IMR-90 (cell line): ENCODE measurements around the gene METTL17. TPM values are rescaled to one million over a fixed set of nuclear protein-coding genes. Genes with fewer than 3 reads are reported as not detected.

Experiments
- ATAC-seq: fragments of 200-7000 bp; cut with Tn5 transposase; 2 replicates; pipeline ENCODE4 v1.9.1; 2020; ENCODE audit warnings: low read depth, mild to moderate bottlenecking, moderate library complexity
- BruUV-seq: library from RNA; stranded (reverse); fragments of 400-500 nt; replicated peaks from 2 replicates; lab custom pipeline; 2021; lab: Mats Ljungman, UMichigan
- CTCF ChIA-PET: fragments of 300-600 bp; formaldehyde crosslinking; extraction: SDS; loops from one replicate; lab custom pipeline; 2021; ENCODE audit warnings: antibody characterized with exemption; lab: Yijun Ruan, JAX
- POLR2A ChIA-PET: fragments of 300-600 bp; sonication (Branson Sonifier 250); formaldehyde crosslinking; loops from one replicate; lab custom pipeline; 2022; ENCODE audit warnings: antibody characterized with exemption; ENCODE audit not compliant: unreplicated experiment; lab: Charles Lee
- DNase-seq: peaks from one replicate; pipeline ENCODE4 v3.0.0; 2013
- H2AFZ ChIP-seq: replicated peaks from 2 replicates; pipeline ENCODE3; 2013; ENCODE audit warnings: low read length, mild to moderate bottlenecking; ENCODE audit not compliant: poor library complexity
- H2AK5ac ChIP-seq: 2 replicates; pipeline ENCODE4 v1.6.1; 2013; ENCODE audit warnings: low read depth, low read length, inconsistent platforms
- H2AK9ac ChIP-seq: replicated peaks from 2 replicates; pipeline ENCODE3; 2013; ENCODE audit warnings: mild to moderate bottlenecking, low read depth, low read length, moderate library complexity; ENCODE audit not compliant: poor library complexity
- H2BK120ac ChIP-seq: 2 replicates; pipeline ENCODE4 v1.6.1; 2013; ENCODE audit warnings: low read depth, low read length, inconsistent platforms
- H2BK15ac ChIP-seq: 3 replicates; pipeline ENCODE4 v1.6.1; 2013; ENCODE audit warnings: low read depth, low read length, inconsistent platforms
- H2BK20ac ChIP-seq: 2 replicates; pipeline ENCODE4 v1.6.1; 2013; ENCODE audit warnings: low read depth, mild to moderate bottlenecking, inconsistent platforms, low read length, moderate library complexity
- H2BK5ac ChIP-seq: 2 replicates; pipeline ENCODE4 v1.6.1; 2013; ENCODE audit warnings: mild to moderate bottlenecking, low read depth, low read length, inconsistent platforms; ENCODE audit not compliant: poor library complexity, severe bottlenecking
- H3K14ac ChIP-seq: replicated peaks from 2 replicates; pipeline ENCODE4 v1.6.1; 2013; ENCODE audit warnings: low read depth, low read length, inconsistent platforms
- H3K18ac ChIP-seq: 2 replicates; pipeline ENCODE4 v1.6.1; 2013; ENCODE audit warnings: low read depth, low read length, control low read depth
- H3K23ac ChIP-seq: 2 replicates; pipeline ENCODE4 v1.6.1; 2013; ENCODE audit warnings: low read depth, low read length, inconsistent platforms
- H3K27ac ChIP-seq: 2 replicates; pipeline ENCODE4 v1.5.1; 2013; ENCODE audit warnings: mild to moderate bottlenecking, control low read depth, low read length; ENCODE audit not compliant: insufficient read depth
- H3K27me3 ChIP-seq: 2 replicates; pipeline ENCODE4 v1.6.1; 2013; ENCODE audit warnings: low read length; ENCODE audit not compliant: control insufficient read depth, insufficient read depth
- H3K36me3 ChIP-seq: 2 replicates; pipeline ENCODE4 v1.6.1; 2013; ENCODE audit warnings: low read length, mixed read lengths; ENCODE audit not compliant: control insufficient read depth, insufficient read depth
- H3K4ac ChIP-seq: 2 replicates; pipeline ENCODE4 v1.6.1; 2013; ENCODE audit warnings: low read depth, low read length, inconsistent platforms
- H3K4me1 ChIP-seq: 2 replicates; pipeline ENCODE4 v1.6.1; 2013; ENCODE audit warnings: low read length, mixed read lengths; ENCODE audit not compliant: control insufficient read depth, insufficient read depth
- H3K4me2 ChIP-seq: 2 replicates; pipeline ENCODE4 v1.6.1; 2013; ENCODE audit warnings: low read depth, mild to moderate bottlenecking, control low read depth, low read length, moderate library complexity
- H3K4me3 ChIP-seq: 2 replicates; pipeline ENCODE4 v1.5.1; 2013; ENCODE audit warnings: low read depth, mild to moderate bottlenecking, control low read depth, low read length, moderate library complexity; ENCODE audit not compliant: insufficient read depth
- H3K56ac ChIP-seq: 2 replicates; pipeline ENCODE4 v1.6.1; 2013; ENCODE audit warnings: low read length, inconsistent platforms; ENCODE audit not compliant: insufficient read depth; ENCODE audit errors: extremely low read depth
- H3K79me1 ChIP-seq, 2 experiments: 2 replicates each; pipeline ENCODE4 v1.6.1; 2013; ENCODE audit warnings: low read length in 2 of 2, inconsistent platforms in 1 of 2, low read depth in 1 of 2
- H3K9ac ChIP-seq: 2 replicates; pipeline ENCODE4 v1.6.1; 2013; ENCODE audit warnings: low read depth, low read length, control low read depth
- H3K9me1 ChIP-seq: 2 replicates; pipeline ENCODE4 v1.6.1; 2013; ENCODE audit warnings: low read length, inconsistent platforms; ENCODE audit not compliant: insufficient read depth
- H3K9me3 ChIP-seq: 2 replicates; pipeline ENCODE4 v1.6.1; 2013; ENCODE audit warnings: low read length; ENCODE audit not compliant: control insufficient read depth, insufficient read depth
- H4K20me1 ChIP-seq: 2 replicates; pipeline ENCODE4 v1.6.1; 2013; ENCODE audit warnings: low read length, inconsistent platforms; ENCODE audit not compliant: insufficient read depth
- H4K5ac ChIP-seq: 2 replicates; pipeline ENCODE4 v1.6.1; 2013; ENCODE audit warnings: mild to moderate bottlenecking, low read depth, low read length, control low read depth
- H4K8ac ChIP-seq, 2 experiments: 2 replicates each; pipeline ENCODE4 v1.6.1; 2013; ENCODE audit warnings: low read depth in 2 of 2, low read length in 2 of 2, control low read depth in 1 of 2, inconsistent platforms in 1 of 2
- H4K91ac ChIP-seq: 2 replicates; pipeline ENCODE4 v1.6.1; 2013; ENCODE audit warnings: low read depth, low read length, inconsistent platforms; ENCODE audit not compliant: insufficient read depth
- BHLHE40 ChIP-seq: fragments of 150-350 bp; IDR thresholded peaks from 2 replicates; pipeline ENCODE4 v1.6.1; 2016; ENCODE audit warnings: mild to moderate bottlenecking, low read depth, low read length
- CTCF ChIP-seq: conservative IDR thresholded peaks from 2 replicates; pipeline ENCODE4 v1.5.1; 2012; ENCODE audit warnings: mild to moderate bottlenecking, low read depth, low read length, improper control_type of control experiment
- ELK1 ChIP-seq: fragments of 150-350 bp; IDR thresholded peaks from 2 replicates; pipeline ENCODE4 v1.6.1; 2016; ENCODE audit warnings: low read depth, mild to moderate bottlenecking, low read length, moderate library complexity, borderline replicate concordance
- FOS ChIP-seq: fragments of 150-350 bp; IDR thresholded peaks from 2 replicates; pipeline ENCODE4 v1.6.1; 2016; ENCODE audit warnings: low read depth, low read length
- MAZ ChIP-seq: IDR thresholded peaks from 2 replicates; pipeline ENCODE4 v1.6.1; 2012; ENCODE audit warnings: low read depth, mild to moderate bottlenecking, low read length, improper control_type of control experiment, moderate library complexity, borderline replicate concordance
- RAD21 ChIP-seq: IDR thresholded peaks from 2 replicates; pipeline ENCODE4 v1.6.1; 2012; ENCODE audit warnings: low read length, improper control_type of control experiment
- SMC3 ChIP-seq: fragments of 150-350 bp; IDR thresholded peaks from 2 replicates; pipeline ENCODE4 v1.6.1; 2016; ENCODE audit warnings: low read depth, mild to moderate bottlenecking, antibody characterized with exemption, low read length, moderate library complexity
- WGBS, 2 experiments: methylation state at CpG; one replicate each; pipeline versions ENCODE4 v1.1.5 to v1.1.7; 2013; ENCODE audit warnings: missing lambda C conversion rate in 2 of 2; ENCODE audit not compliant: insufficient read length in 1 of 2; ENCODE audit errors: extremely low coverage in 2 of 2; 5-methylcytosine and 5-hydroxymethylcytosine counted together
- dilution Hi-C: fragments of 300-500 bp; cut with HindIII; formaldehyde crosslinking; loops from one replicate; pipeline ENCODE4 v1.14.3; 2018; ENCODE audit warnings: low sequenced_read_pairs; ENCODE audit not compliant: unreplicated experiment
- in situ Hi-C: fragments of 300-500 bp; cut with MboI; formaldehyde crosslinking; loops from 3 replicates; pipeline ENCODE4 v1.14.3; 2019; ENCODE audit warnings: low sequenced_read_pairs, inconsistent platforms, mixed read lengths
- intact Hi-C: fragments of 100-400 bp; cut with micrococcal nuclease; formaldehyde crosslinking; loops from 2 replicates; pipeline ENCODE4 v1.10.0; 2022
- polyA plus RNA-seq, 3 experiments: library from polyadenylated mRNA; depleted of rRNA; stranded (reverse); fragments of >200 nt; gene quantifications; 2 replicates each; pipeline ENCODE4 v1.2.3, GENCODE V29; 2012; ENCODE audit warnings: low replicate concordance in 1 of 3
- total RNA-seq: library from RNA; depleted of rRNA; stranded (reverse); fragments of >200 nt; gene quantifications from 2 replicates; pipeline ENCODE4 v1.2.3, GENCODE V29; 2012

METTL17 gene
- total and polyA plus RNA-seq, 2 of the 4 experiments (the other 2 are of a cell fraction): 32.8 to 69.7 TPM

GRCh38 chr14:21039585-21040369 lies 50.0 kb downstream of the METTL17 start:
- H2BK5ac ChIP-seq: no peak overlapping the region
- TF ChIP-seq RAD21 (peak; percentile 70), ELK1 (no peak), BHLHE40 (no peak), SMC3 (peak; percentile 60), MAZ (no peak), FOS (no peak), CTCF (peak; percentile 68)
- no peaks in the 10 kb centered on the region for H3K9me3 ChIP-seq
- WGBS, 2 experiments: 62% methylated on average over 4 of the region's 8 CpGs; no CpG with 5 or more reads in 1 of the 2 experiments
- CTCF ChIA-PET: interaction anchor here (0.6 to 3.7 kb wide), 11 partner anchors 8 to 348 kb away, joined by 3 to 37 read pairs (median 4); no protein-coding TSS in a partner anchor
- in situ Hi-C loops: no loop called here
- H2AFZ ChIP-seq: no peak overlapping the region
- H2BK20ac ChIP-seq: no peak overlapping the region
- H3K27ac ChIP-seq: no peak overlapping the region
- no peak overlapping the region for H4K91ac ChIP-seq
- ATAC-seq (peak; percentile 81), DNase-seq (peak; percentile 67)
- no peak overlapping the region for H4K8ac ChIP-seq
- no peak overlapping the region for H3K9ac ChIP-seq
- H3K4me1 ChIP-seq: peaks cover 2% of the 10 kb centered on the region; the same call in 1 of the 2 replicates
- H4K5ac ChIP-seq: no peak overlapping the region
- H4K20me1 ChIP-seq: no peaks in the 10 kb centered on the region
- H3K27me3 ChIP-seq: peaks cover 36% of the 10 kb centered on the region
- no peak overlapping the region for H3K4me2 ChIP-seq
- intact Hi-C loops: loop anchor here (1.0 to 2.0 kb wide), 4 partner anchors 25 to 342 kb away; no protein-coding TSS in a partner anchor
- H3K4me3 ChIP-seq: no peak overlapping the region
- no peaks in the 10 kb centered on the region for H3K36me3 ChIP-seq
- no TSS peak for BruUV-seq
- no peak overlapping the region for H3K14ac ChIP-seq
- H3K4ac ChIP-seq: no peak overlapping the region
- H3K9me1 ChIP-seq: no peaks in the 10 kb centered on the region
- H2BK15ac ChIP-seq: no peak overlapping the region
- dilution Hi-C loops: no loop called here
- no peaks in the 10 kb centered on the region for H3K79me1 ChIP-seq
- no peak overlapping the region for H2AK5ac ChIP-seq
- H3K23ac ChIP-seq: no peak overlapping the region
- H2AK9ac ChIP-seq: no peak overlapping the region
- POLR2A ChIA-PET: no interaction called here
- H3K18ac ChIP-seq: no peak overlapping the region
- no peak overlapping the region for H3K56ac ChIP-seq
- H2BK120ac ChIP-seq: no peak overlapping the region
